ENCODE results near the gene IL10.
"Not testable (repeated sequence)": the region's sequence is repeated elsewhere in the genome, so short reads cannot be mapped to it uniquely, and the experiment has no call there.

Gene IL10

DNA sequence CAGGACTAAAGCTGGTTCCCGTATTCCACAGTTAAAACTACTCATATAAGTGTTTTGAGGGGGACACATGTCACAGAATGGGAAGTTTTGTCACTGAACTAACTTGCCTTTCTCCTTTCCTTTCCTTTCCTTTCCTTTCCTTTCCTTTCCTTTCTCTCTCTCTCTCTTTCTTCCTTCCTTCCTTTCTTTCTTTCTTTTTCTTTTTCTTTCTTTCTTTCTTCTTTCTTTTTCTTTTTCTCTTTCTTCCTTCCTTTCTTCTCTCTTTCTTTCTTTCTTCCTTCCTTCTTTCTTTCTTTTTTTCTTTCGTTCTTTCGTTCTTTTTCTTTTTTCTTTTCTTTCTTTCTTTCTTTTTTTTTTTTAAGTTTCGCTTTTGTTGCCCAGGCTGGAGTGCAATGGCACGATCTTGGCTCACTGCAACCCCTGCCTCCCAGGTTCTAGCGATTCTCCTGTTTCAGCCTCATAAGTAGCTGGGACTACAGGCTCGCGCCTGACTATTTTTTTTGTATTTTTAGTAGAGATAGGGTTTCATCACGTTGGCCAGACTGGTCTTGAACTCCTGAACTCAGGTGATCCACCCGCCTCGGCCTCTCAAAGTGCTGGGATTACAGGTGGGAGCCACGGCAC is 9.4 kb downstream of the IL10 start:
- not testable (repeated sequence) for DNase-seq

DNA sequence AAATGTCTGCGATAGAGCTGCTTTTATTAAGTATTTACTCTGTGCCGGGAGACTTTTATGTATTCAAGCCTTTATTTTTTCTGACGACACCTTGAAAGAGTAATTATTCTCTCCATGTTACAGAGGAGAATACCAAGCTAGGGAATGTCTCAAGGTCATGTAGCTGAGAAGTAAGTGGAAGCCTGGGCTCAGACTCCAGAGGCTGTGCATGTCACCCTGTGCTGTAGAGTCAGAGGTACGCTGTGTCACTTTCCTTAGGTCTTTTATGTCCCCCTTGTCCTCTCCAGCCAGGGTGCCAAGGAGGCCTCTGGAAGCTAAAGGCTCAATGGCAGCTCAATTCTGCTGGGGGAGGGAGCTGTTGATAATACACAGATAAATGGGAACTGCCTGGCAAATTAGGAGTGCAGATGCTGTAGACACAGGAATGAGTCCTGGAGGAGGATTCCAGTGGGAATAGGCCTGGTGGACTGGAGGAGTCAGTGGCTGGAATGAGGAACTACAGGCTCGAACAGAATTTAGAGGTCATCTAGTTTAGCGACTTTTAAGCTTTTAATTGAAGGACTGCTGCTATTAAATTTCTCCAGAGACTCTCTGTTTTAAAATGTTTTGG is 11.0 kb downstream of the IL10 start:
- no peak for DNase-seq

DNA sequence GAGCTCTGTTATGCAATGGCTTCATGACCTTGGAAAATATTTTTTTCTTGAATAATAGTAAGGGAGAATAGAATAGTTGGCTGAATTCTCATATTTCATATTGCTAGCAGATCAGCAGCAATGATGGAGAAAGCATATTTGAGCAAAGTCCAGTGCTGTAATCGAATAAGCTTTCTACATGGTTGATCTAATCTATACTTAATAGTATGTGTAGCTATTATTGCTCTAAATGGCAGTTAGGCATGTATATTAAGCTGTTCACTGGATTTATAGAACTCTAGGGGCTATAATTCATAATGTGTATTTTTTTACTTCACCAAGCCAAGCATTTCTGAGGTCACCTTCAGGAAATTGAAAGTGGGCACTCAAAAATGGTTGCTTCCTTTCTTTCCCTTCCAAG is 11.7 kb downstream of the IL10 start:
- DNase-seq, result no peak

- DNase-seq, result no peak
Measured at GRCh38 chr1:206757524-206758266, 14.6 kb downstream of the IL10 start.

DNA sequence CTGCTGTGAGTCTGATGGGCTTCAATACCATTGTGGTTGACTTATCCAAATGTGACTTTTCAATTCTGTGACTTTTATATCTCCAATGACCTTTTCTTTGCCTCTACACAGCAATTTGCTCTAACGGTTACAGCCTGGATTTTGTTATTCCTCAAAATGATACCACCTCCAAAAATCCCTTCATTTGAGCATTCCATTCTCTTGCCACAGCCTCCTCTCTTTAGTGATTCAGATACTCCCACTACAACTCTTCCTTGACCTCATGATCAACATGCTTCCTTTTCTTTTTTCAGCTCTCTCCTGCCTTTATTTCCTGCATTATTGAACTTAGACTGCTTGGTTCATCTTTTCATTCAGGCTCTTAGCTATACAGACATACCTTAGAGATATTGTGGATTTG is 18.3 kb downstream of the IL10 start:
- no peak for DNase-seq

GRCh38 chr1:206753141-206753540 is 19.2 kb downstream of the IL10 start:
- DNase-seq, result no peak

- DNase-seq, result no peak
Measured at GRCh38 chr1:206752481-206752880, 19.8 kb downstream of the IL10 start.

DNA sequence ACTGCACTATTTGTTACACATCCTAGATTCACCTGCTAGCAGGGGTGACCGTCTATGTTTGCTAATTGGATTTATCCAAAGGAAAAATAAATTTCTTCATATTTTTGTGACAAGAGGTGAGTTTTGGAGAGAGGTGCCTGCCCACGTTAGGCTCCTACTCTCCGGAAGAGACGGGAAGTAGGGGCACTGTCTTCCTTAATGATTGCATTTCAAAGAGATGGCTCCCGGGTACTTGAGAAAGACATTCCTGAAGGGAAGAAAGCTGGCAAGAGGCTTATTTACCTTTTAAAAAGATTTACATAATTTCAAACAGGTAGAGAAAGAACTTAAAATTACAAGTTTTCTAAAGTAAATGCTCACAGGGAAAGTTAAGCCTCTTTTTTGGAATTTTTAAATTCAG is 20.4 kb downstream of the IL10 start:
- no peak for DNase-seq

DNA sequence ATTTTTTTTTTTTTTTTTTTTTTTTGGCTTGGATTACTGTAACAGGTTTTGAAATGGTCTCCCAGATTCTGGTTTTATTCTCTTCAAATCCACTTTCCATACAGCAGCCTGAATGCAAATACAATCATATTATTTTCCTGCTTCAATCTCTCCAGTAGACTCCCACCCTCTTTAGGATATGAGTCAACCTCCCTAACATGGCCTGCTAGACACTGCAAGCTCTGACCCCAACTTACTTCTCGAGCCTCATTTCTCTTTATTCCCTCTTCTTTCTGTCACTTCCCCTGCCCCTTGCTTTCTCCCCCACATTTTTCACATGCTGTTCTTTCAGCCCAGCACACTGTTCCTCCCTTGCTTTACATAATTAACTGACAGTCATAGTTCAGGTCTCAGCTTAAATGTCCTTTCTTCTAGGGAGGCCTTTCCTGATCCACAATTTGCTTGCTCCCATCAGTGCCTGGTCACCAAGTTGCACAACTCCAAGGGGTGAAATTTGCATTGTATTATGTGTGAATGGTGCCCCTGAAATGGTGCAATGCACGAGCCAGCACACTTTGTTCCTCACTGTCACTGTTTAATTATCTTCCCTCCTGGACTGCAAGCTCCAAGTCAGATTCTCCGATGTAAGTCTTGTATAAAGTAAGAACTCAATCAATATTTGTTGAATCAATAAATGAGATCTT is 23.8 kb downstream of the IL10 start:
- no peak for DNase-seq

- no peak for DNase-seq
Measured at GRCh38 chr1:206745301-206745700, 27.0 kb downstream of the IL10 start.

DNA sequence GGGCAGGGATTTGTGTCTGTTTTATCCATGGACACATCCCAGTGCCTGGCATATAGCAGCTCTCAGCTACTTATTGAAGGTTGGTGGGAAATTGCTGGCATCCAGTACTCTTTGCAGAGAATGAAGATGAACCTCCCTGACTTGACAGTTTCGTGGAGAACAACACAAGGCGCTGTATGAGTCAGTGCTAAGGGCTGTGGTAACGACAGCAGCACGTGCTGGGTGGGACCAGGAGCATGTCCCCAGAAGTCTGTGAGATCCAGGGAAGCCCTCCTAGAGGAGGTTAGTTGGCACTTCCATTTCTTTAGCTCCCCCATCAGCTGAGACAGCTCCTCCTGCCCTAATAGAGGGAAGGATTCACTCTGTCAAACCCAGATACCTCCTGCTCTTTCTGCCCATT is 27.6 kb downstream of the IL10 start:
- DNase-seq, result no peak

GRCh38 chr1:206742719-206743383 is 29.4 kb downstream of the IL10 start:
- no peak for DNase-seq

DNA sequence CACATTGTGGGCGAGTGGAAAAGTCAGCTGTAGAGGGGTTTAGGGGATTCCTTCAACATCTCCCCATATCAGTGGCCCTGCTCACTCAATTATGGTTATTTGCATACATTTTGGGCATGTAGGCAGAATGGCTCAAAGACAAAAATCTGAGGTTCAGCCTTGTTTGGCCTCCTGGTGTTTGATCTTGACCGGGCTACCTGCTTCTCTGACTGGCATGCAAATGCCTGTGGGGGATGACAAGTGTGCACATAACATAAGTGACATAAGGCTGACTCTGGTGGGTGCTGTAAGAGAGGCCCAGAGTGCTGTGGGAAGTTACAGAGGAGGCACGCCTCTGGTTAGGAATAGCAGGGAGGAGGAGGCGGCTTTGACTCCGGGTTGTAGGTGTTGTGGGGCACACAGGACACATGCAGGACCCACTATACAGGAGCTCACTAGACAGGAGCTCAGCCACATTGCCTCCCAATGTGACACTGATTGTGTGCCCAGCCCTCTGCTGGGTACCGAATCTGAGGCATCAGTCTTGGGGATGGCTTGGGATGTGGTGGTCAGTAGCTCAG is 31.1 kb downstream of the IL10 start:
- DNase-seq, result no peak

- DNase-seq, result no peak
Measured at GRCh38 chr1:206739411-206740076, 32.8 kb downstream of the IL10 start.

GRCh38 chr1:206738370-206739366 is 33.6 kb downstream of the IL10 start:
- peak; percentile 62 to 69 for DNase-seq

GRCh38 chr1:206737729-206738201 is 34.5 kb downstream of the IL10 start:
- DNase-seq, result no peak

DNA sequence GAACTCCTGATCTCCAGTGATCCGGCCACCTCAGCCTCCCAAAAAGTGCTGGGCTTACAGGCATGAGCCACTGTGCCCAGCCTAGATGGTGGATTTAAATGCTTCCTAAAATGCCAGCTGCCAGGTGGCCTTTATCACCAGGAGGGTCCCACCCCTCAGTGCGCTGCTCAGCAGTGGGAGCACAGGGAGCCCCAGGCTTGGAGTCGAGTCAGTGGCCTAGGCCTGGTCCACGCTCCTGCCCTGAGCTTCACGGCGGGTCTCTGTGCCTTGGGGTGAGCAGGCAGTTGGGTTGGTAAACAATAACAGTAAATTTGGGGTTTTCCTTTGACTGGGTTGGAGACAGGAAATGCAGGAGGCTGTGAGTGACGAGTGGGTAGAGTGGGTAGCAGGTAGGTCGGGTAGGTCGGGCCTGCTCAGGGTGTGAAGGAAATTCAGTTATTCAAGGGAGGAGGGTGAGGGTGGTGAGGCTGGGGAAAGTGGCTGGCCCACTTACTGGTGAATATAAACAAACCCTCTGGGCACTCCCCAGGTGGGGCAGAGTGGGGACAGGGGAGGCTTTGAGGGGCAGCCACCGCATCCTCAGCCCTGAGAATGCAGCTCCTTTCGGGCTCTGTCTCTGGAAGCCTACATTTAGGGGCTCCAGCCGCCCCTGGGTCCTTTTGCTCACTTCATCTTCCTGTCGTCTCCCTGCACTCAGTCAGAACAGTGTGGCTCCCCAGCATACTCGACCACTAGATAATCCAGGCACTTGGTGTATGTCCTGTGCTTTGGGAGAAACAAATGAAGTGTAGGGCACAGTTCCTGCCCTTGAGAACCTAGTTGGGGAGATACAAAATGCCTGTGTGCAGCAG is 35.2 kb downstream of the IL10 start:
- DNase-seq, result no peak

DNA sequence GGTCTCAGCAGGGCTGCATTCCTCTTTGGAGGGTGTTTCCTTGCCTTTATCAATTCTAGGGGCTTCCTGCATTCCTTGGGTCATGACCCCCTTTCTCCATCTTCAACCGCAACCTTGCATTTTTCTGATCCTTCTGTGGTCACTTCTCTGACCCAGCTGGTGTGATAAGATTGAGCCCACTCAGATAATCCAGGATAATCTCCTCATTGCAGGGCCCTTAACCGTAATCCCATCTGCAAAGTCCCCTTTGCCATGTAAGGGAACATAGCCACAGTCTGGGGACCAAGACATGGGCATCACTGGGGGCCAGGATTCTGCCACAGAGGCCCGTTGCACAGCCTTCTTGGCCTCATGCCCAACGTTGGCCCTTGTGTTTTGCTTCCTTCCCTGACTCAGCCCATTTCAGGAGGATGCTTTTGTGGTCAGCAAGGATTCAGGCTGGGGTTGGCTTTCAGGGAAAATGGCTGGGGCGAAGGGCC is 36.7 kb downstream of the IL10 start:
- DNase-seq, result peak in 1 of 2 experiments; percentile 8

- DNase-seq, result peak in 1 of 2 experiments; percentile 30
Measured at GRCh38 chr1:206734499-206735142, 37.7 kb downstream of the IL10 start.

All from NCI-H524 (cell line).